GM21529 (cell line): ENCODE data around the gene KRTAP10-2.
"Not testable (repeated sequence)": the region's sequence is repeated elsewhere in the genome, so short reads cannot be mapped to it uniquely, and the experiment has no call there.

Source experiments
- ATAC-seq: cut with Tn5 transposase; IDR thresholded peaks from one replicate; pipeline ENCODE4 v1.9.1; 2021; ENCODE audit not compliant: unreplicated experiment

Gene KRTAP10-2

GRCh38 chr21:44583089-44583799 lies 31.9 kb upstream of the KRTAP10-2 start:
- no peak for ATAC-seq

GRCh38 chr21:44582055-44582454 lies 30.8 kb upstream of the KRTAP10-2 start:
- no peak for ATAC-seq

GRCh38 chr21:44581158-44581557 lies 29.9 kb upstream of the KRTAP10-2 start:
- no peak for ATAC-seq

GRCh38 chr21:44580231-44580821 lies 29.0 kb upstream of the KRTAP10-2 start, which contains the start of gene KRTAP10-5:
TSS of gene KRTAP10-5 (minus strand) at chr21:44580604. CDS start at chr21:44580578, 26 bp downstream.
- ATAC-seq = not testable (repeated sequence)

- no peak for ATAC-seq
Observed at GRCh38 chr21:44579833-44580144, 28.5 kb upstream of the KRTAP10-2 start.

GRCh38 chr21:44579056-44579832 lies 27.9 kb upstream of the KRTAP10-2 start:
- ATAC-seq = no peak

GRCh38 chr21:44578371-44579055 lies 27.2 kb upstream of the KRTAP10-2 start:
- ATAC-seq = no peak

GRCh38 chr21:44576025-44576420 lies 24.7 kb upstream of the KRTAP10-2 start:
- no peak for ATAC-seq

GRCh38 chr21:44575307-44576024 lies 24.2 kb upstream of the KRTAP10-2 start:
- ATAC-seq = no peak

- no peak for ATAC-seq
Observed at GRCh38 chr21:44574457-44575306, 23.4 kb upstream of the KRTAP10-2 start.

- ATAC-seq = not testable (repeated sequence)
Observed at GRCh38 chr21:44573630-44574456, 22.5 kb upstream of the KRTAP10-2 start, which contains the start of gene KRTAP10-4. TSS of gene KRTAP10-4 (plus strand) at chr21:44573729. CDS start at chr21:44573759, 30 bp downstream.

GRCh38 chr21:44572959-44573583 lies 21.8 kb upstream of the KRTAP10-2 start:
- no peak for ATAC-seq

- ATAC-seq = no peak
Observed at GRCh38 chr21:44571844-44572782, 20.8 kb upstream of the KRTAP10-2 start.

- no peak for ATAC-seq
Observed at GRCh38 chr21:44571296-44571695, 20.0 kb upstream of the KRTAP10-2 start.

- no peak for ATAC-seq
Observed at GRCh38 chr21:44569861-44570517, 18.7 kb upstream of the KRTAP10-2 start.

- ATAC-seq = no peak
Observed at GRCh38 chr21:44568667-44569556, 17.6 kb upstream of the KRTAP10-2 start.
